ENCODE results near the gene TTC19. TPM values are rescaled to one million over a fixed set of nuclear protein-coding genes. Genes with fewer than 3 reads are reported as not detected.

TTC19 gene
- total and polyA plus RNA-seq, 2 experiments from 2014 or later: 30.3 to 93.5 TPM

DNA sequence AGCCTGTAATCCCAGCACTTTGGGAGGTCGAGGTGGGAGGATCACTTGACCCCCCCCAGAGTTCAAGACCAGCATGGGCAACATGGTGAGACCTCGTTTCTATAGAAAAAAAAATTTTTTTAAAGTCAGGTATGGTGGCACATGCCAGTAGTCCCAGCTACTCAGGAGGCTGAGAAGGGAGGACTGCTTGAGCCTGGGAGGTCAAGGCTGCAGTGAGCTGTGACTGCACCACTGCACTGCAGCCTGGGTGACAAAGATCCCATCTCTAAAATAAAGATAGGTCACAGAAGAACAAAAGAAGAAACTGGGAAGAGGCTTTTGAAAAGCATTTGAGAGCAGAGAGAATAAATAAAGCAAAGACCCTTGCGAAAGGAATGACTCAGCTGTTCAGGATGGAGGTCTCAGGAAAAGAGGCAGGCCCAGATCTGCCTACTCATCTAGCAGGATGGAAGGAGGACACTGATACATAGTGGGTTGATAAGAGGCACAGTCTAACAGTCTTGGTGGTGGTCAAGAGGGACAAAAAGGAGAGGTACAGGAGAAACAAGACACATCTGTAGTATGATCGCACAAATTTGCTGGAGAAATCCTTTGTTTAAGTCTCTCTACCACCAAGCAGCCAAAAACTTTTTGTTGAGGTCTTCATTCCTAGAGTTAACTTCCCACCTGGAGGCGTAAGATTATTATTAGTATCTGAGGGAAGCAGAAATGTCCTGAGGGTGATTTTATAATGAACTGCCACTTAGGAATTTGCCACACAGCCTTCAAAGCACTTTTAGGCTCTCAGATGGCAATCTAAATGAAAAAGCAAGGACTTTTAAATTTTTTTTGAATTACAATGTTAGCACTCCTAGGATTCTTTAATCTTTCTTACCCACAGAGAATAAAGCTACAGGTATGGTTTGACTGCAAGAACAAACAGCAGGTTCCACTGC is 17.7 kb upstream of the TTC19 start (continued):
- TF ChIP-seq POLR2AphosphoS5 (IDR thresholded peaks at IDR 0.05; ENCODE audit: low read depth): no peak
- TF ChIP-seq STAT1 (IDR thresholded peaks at IDR 0.05; ENCODE audit: unreplicated experiment): no peak
- no peak for TF ChIP-seq EZH2phosphoT487 (IDR thresholded peaks at IDR 0.05; ENCODE audit: unreplicated experiment)
- TF ChIP-seq, protein P1, sequence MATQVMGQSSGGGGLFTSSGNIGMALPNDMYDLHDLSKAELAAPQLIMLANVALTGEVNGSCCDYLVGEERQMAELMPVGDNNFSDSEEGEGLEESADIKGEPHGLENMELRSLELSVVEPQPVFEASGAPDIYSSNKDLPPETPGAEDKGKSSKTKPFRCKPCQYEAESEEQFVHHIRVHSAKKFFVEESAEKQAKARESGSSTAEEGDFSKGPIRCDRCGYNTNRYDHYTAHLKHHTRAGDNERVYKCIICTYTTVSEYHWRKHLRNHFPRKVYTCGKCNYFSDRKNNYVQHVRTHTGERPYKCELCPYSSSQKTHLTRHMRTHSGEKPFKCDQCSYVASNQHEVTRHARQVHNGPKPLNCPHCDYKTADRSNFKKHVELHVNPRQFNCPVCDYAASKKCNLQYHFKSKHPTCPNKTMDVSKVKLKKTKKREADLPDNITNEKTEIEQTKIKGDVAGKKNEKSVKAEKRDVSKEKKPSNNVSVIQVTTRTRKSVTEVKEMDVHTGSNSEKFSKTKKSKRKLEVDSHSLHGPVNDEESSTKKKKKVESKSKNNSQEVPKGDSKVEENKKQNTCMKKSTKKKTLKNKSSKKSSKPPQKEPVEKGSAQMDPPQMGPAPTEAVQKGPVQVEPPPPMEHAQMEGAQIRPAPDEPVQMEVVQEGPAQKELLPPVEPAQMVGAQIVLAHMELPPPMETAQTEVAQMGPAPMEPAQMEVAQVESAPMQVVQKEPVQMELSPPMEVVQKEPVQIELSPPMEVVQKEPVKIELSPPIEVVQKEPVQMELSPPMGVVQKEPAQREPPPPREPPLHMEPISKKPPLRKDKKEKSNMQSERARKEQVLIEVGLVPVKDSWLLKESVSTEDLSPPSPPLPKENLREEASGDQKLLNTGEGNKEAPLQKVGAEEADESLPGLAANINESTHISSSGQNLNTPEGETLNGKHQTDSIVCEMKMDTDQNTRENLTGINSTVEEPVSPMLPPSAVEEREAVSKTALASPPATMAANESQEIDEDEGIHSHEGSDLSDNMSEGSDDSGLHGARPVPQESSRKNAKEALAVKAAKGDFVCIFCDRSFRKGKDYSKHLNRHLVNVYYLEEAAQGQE (IDR thresholded peaks at IDR 0.05; ENCODE audit: unreplicated experiment): no peak

DNA sequence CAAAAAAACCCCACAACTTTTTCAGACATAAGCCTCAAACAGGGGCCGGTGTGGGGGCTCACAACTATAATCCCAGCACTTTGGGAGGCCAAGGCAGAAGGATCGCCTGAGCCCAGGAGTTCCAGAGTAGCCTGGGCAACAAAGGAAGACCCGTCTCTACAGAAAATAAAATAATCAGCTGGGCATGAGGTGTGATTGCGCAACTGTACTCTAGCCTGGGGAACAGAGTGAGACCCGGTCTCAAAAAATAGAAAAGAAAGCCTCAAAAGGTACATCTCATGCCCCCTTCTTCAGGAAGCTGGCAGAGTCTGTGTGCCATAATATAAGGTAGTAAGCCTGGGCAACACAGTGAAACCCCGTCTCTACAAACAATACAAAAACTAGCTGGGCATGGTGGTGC is 3.3 kb upstream of the TTC19 start:
- ATAC-seq: no peak
- peaks cover 10% of the 10 kb centered on the region for H4K20me1 ChIP-seq (replicated peaks; ENCODE audit: insufficient read depth)
- H3K27ac ChIP-seq (ENCODE audit: low read depth): no peak overlapping the region
- no peak overlapping the region for H2AFZ ChIP-seq
- DNase-seq (ENCODE audit: low spot score): no peak
- peaks cover 9% of the 10 kb centered on the region for H3K4me1 Mint-ChIP-seq
- H3K27me3 ChIP-seq (ENCODE audit: insufficient read depth): no peaks in the 10 kb centered on the region
- H3K9me2 ChIP-seq (ENCODE audit: insufficient read depth): no peaks in the 10 kb centered on the region
- H3K36me3 Mint-ChIP-seq (ENCODE audit: low read depth): peaks cover 25% of the 10 kb centered on the region
- no peaks in the 10 kb centered on the region for H3F3A ChIP-seq (replicated peaks; ENCODE audit: low read depth)
- H3K79me2 ChIP-seq (replicated peaks; ENCODE audit: insufficient read depth): peaks cover 20% of the 10 kb centered on the region
- H3K4me2 ChIP-seq: no peak overlapping the region
- H3K4me3 ChIP-seq: no peak overlapping the region
- peaks cover 9% of the 10 kb centered on the region for H3K4me1 ChIP-seq (ENCODE audit: insufficient read depth)
- H3K4me3 Mint-ChIP-seq: no peak overlapping the region
- H3K36me3 ChIP-seq (ENCODE audit: insufficient read depth): peaks cover 9% of the 10 kb centered on the region; the same call in 1 of the 2 replicates
- no peak overlapping the region for H3K27ac Mint-ChIP-seq
- H3K27me3 Mint-ChIP-seq (ENCODE audit: insufficient read depth, low read depth, poor library complexity): peaks cover 4% of the 10 kb centered on the region
- peaks cover 2% of the 10 kb centered on the region; the same call in 2 of the 3 replicates for H3K9me3 Mint-ChIP-seq
- TF ChIP-seq, protein P1 (IDR thresholded peaks at IDR 0.05; ENCODE audit: unreplicated experiment): no peak
